ENCODE data around the gene NSDHL.

NSDHL gene

GRCh38 chrX:152844256-152844655, 13.4 kb downstream of the NSDHL start:
- DNase-seq (ENCODE audit: low spot score) = no peak

- no peak for DNase-seq (ENCODE audit: low spot score)
Measured at GRCh38 chrX:152845618-152846240, 14.9 kb downstream of the NSDHL start.

- DNase-seq (ENCODE audit: low spot score) = no peak
Measured at GRCh38 chrX:152847281-152847680, 16.4 kb downstream of the NSDHL start.

- no peak for DNase-seq (ENCODE audit: low spot score)
Measured at GRCh38 chrX:152850465-152850864, 19.6 kb downstream of the NSDHL start.

- DNase-seq (ENCODE audit: low spot score) = no peak
Measured at GRCh38 chrX:152853986-152854385, 23.1 kb downstream of the NSDHL start.

GRCh38 chrX:152861116-152861515, 30.3 kb downstream of the NSDHL start:
- no peak for DNase-seq (ENCODE audit: low spot score)

- no peak for DNase-seq (ENCODE audit: low spot score)
Measured at GRCh38 chrX:152861826-152862225, 31.0 kb downstream of the NSDHL start.

- DNase-seq (ENCODE audit: low spot score) = no peak
Measured at GRCh38 chrX:152865232-152865920, 34.5 kb downstream of the NSDHL start.

- no peak for DNase-seq (ENCODE audit: low spot score)
Measured at GRCh38 chrX:152866386-152866785, 35.5 kb downstream of the NSDHL start.

GRCh38 chrX:152869972-152870371, 39.1 kb downstream of the NSDHL start:
- DNase-seq (ENCODE audit: low spot score) = no peak

GRCh38 chrX:152871260-152871659, 40.4 kb downstream of the NSDHL start:
- no peak for DNase-seq (ENCODE audit: low spot score)

- no peak for DNase-seq (ENCODE audit: low spot score)
Measured at GRCh38 chrX:152872522-152872921, 41.7 kb downstream of the NSDHL start.

- DNase-seq (ENCODE audit: low spot score) = no peak
Measured at GRCh38 chrX:152873361-152873760, 42.5 kb downstream of the NSDHL start.

- DNase-seq (ENCODE audit: low spot score) = no peak
Measured at GRCh38 chrX:152876931-152877840, 46.3 kb downstream of the NSDHL start.

- no peak for DNase-seq (ENCODE audit: low spot score)
Measured at GRCh38 chrX:152878976-152879755, 48.3 kb downstream of the NSDHL start.

- no peak for DNase-seq (ENCODE audit: low spot score)
Measured at GRCh38 chrX:152881289-152881688, 50.4 kb downstream of the NSDHL start.

GRCh38 chrX:152884171-152884570, 53.3 kb downstream of the NSDHL start:
- DNase-seq (ENCODE audit: low spot score) = no peak

- DNase-seq (ENCODE audit: low spot score) = no peak
Measured at GRCh38 chrX:152886716-152887115, 55.9 kb downstream of the NSDHL start.

- no peak for DNase-seq (ENCODE audit: low spot score)
Measured at GRCh38 chrX:152892499-152892898, 61.6 kb downstream of the NSDHL start.

- DNase-seq (ENCODE audit: low spot score) = no peak
Measured at GRCh38 chrX:152892999-152893891, 62.4 kb downstream of the NSDHL start.

- no peak for DNase-seq (ENCODE audit: low spot score)
Measured at GRCh38 chrX:152893980-152894610, 63.2 kb downstream of the NSDHL start.
